AG04450 (cell line): ENCODE results near the gene LRP3. TPM values are rescaled to one million over a fixed set of nuclear protein-coding genes. Genes with fewer than 3 reads are reported as not detected.

ENCODE experiments used
- CTCF ChIA-PET: fragments of 300-600, 350-600 bp; formaldehyde crosslinking; extraction: SDS; loops from one replicate; lab custom pipeline; 2022; ENCODE audit warnings: antibody characterized with exemption, inconsistent platforms; lab: Charles Lee
- POLR2A ChIA-PET: fragments of 350-600 bp; formaldehyde crosslinking; extraction: SDS; loops from one replicate; lab custom pipeline; 2021; ENCODE audit warnings: antibody characterized with exemption, inconsistent platforms; lab: Yijun Ruan, JAX
- DNase-seq: peaks from one replicate; pipeline ENCODE4 v3.0.0-alpha.2; 2011; ENCODE audit warnings: low read depth, low spot score
- H3K27ac ChIP-seq: one replicate; pipeline ENCODE4 v1.5.1; 2012; ENCODE audit warnings: low read depth, low read length, control low read depth
- H3K27me3 ChIP-seq: one replicate; pipeline ENCODE4 v1.6.0; 2012; ENCODE audit warnings: low read length; ENCODE audit not compliant: control insufficient read depth, insufficient read depth
- H3K4me3 ChIP-seq: 2 replicates; pipeline ENCODE4 v1.5.1; 2011; ENCODE audit warnings: mild to moderate bottlenecking, low read depth, low read length, control low read depth
- H3K9me3 ChIP-seq: 2 replicates; pipeline ENCODE4 v1.5.1; 2012; ENCODE audit warnings: low read length; ENCODE audit not compliant: control insufficient read depth, insufficient read depth
- CTCF ChIP-seq: IDR thresholded peaks from 2 replicates; pipeline ENCODE4 v1.5.1; 2011; ENCODE audit warnings: low read depth, low read length, control low read depth, inconsistent platforms
- polyA plus RNA-seq: library from polyadenylated mRNA; depleted of rRNA; stranded (reverse); fragments of >200 nt; gene quantifications from 2 replicates; pipeline ENCODE4 v1.2.3, GENCODE V29; 2011

Gene LRP3
- polyA plus RNA-seq, 1 experiment = 9.5 TPM

GRCh38 chr19:33241091-33241529 lies 47.0 kb downstream of the LRP3 start:
- no peak overlapping the region for H3K27ac ChIP-seq
- POLR2A ChIA-PET = interaction anchor here (0.7 kb wide), 1 partner anchor 281 kb away, joined by 4 read pairs; no protein-coding TSS in a partner anchor
- CTCF ChIA-PET = interaction anchor here (0.6 to 4.3 kb wide), 2 partner anchors 166 to 179 kb away, joined by 8 to 45 read pairs; no protein-coding TSS in a partner anchor
- peaks cover 3% of the 10 kb centered on the region for H3K9me3 ChIP-seq
- DNase-seq = no peak
- no peak overlapping the region for H3K4me3 ChIP-seq
- TF ChIP-seq CTCF = no peak
- peaks cover 13% of the 10 kb centered on the region for H3K27me3 ChIP-seq

GRCh38 chr19:33241530-33242101 lies 47.5 kb downstream of the LRP3 start:
- ChIA-PET CTCF (interaction anchor here (0.6 to 4.3 kb wide), 8 partner anchors 52 to 189 kb away, joined by 3 to 45 read pairs (median 4); partner anchors contain the start of gene CEBPA), POLR2A (interaction anchor here (0.7 kb wide), 1 partner anchor 280 kb away, joined by 4 read pairs; no protein-coding TSS in a partner anchor)
- peak; percentile 56 for TF ChIP-seq CTCF
- peaks cover 5% of the 10 kb centered on the region for H3K9me3 ChIP-seq
- no peak for DNase-seq
- H3K27ac ChIP-seq = no peak overlapping the region
- no peak overlapping the region for H3K4me3 ChIP-seq
- H3K27me3 ChIP-seq = peaks cover 13% of the 10 kb centered on the region

GRCh38 chr19:33242131-33242530 lies 48.0 kb downstream of the LRP3 start:
- H3K27me3 ChIP-seq = peaks cover 13% of the 10 kb centered on the region
- ChIA-PET CTCF (interaction anchor here (0.6 to 4.3 kb wide), 7 partner anchors 51 to 188 kb away, joined by 3 to 45 read pairs (median 4); partner anchors contain the start of gene CEBPA), POLR2A (no interaction called here)
- DNase-seq = no peak
- H3K9me3 ChIP-seq = peaks cover 5% of the 10 kb centered on the region
- H3K27ac ChIP-seq = no peak overlapping the region
- H3K4me3 ChIP-seq = no peak overlapping the region
- no peak for TF ChIP-seq CTCF

GRCh38 chr19:33242911-33243310 lies 48.8 kb downstream of the LRP3 start:
- Histone ChIP-seq H3K4me3 (no peak overlapping the region), H3K9me3 (peaks cover 5% of the 10 kb centered on the region), H3K27ac (no peak overlapping the region), H3K27me3 (peaks cover 10% of the 10 kb centered on the region)
- DNase-seq = no peak
- no peak for TF ChIP-seq CTCF
- ChIA-PET POLR2A (no interaction called here), CTCF (interaction anchor here (0.7 to 4.3 kb wide), 4 partner anchors 60 to 535 kb away, joined by 3 to 45 read pairs (median 4); partner anchors contain the start of gene CEBPA)
